Hematopoietic multipotent progenitor cell treated with erythropoietin and hydrocortisone succinate and interleukin-3 and kit ligand, for 17 days (in vitro differentiated cells): ENCODE data around the gene GRID1.
A peak's percentile ranks its signal among the peaks of the same experiment; 100 is the strongest.

Source experiments
- DNase-seq: peaks from one replicate; pipeline ENCODE4 v3.0.0-alpha.2; 2015; ENCODE audit warnings: low spot score

Gene GRID1

DNA sequence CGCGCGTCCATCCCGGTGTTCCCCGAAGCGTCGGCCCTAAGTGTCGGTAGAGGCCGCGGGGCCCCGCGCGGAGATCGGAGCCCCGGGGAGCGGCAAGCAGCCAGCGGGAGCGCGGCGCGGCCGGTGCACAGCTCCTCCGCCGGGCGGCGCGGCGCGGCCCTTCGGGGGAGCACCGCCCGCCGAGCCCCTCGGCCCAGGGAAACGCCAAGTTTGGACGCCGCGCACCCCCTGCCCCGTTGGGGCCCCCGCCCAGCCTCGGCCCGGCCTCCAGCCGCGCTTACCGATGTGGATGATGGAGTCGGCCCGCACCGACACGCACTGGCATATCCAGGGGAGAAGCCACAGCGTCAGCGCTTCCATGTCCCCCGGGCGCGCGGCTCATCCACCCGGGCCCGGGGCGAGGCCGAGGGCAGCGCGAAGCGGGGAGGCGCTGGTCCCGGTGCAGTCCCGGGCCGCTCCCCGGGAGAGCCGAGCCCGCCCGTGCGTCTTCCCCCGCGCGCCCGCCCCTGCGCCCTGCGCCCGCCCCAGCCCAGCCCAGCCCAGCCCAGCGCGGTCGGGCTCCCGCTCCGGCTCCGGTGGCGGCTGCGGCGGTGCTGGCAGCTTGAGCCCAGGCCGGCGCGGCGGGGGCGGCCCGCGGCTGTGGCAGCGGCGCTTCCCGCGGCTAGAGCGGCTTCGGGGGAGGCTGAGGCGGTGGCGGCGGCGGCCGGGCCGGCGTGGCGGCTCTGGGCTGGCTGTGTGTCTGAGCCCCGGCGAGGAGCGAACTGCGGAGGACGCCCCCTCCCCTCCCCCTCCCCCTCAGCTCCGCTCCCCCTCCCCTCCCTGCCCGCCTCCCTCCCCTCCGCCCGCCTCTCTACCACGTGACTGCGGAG lies at the start of gene GRID1:
TSS of gene GRID1 (minus strand) at position 763 of the 869 bp plus-strand sequence.
- DNase-seq, result no peak

DNA sequence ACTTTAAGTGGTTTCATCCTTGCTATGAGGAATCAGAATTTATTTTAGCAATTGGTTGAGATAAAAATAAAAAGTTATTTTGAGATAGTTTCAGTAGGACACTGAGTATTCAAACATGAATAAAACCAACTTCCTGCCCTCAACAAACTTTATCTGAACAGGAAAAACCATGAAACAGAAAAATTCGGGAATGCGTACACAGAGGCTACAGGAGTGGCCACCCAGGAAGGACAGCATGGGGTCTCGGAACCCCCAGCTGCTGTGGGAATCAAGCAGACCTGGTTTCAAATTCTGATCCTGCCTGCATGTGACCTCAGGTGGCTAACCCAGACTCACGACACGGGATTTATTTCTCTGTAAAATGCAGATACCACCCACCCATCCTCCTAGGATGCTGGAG lies 49.0 kb upstream of the GRID1 start:
- DNase-seq, result no peak

DNA sequence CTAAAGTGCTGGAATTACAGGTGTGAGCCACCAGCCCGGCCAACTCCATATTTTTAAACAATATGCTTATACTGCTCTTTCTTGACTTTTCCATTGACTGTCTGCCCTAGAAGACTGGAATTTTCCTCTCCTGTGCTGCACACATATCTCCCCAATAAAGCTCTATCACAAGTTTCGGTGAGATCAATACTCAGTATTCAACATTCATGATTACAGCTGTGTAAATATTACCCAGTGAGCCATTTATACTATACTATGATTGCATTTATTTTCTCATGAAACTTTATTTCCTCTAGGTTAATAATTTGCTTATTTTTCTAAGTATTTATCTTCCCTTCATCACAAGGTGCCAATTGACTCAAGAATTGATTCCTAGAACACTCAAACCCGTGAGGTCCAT lies 48.5 kb upstream of the GRID1 start:
- DNase-seq, result no peak

DNA sequence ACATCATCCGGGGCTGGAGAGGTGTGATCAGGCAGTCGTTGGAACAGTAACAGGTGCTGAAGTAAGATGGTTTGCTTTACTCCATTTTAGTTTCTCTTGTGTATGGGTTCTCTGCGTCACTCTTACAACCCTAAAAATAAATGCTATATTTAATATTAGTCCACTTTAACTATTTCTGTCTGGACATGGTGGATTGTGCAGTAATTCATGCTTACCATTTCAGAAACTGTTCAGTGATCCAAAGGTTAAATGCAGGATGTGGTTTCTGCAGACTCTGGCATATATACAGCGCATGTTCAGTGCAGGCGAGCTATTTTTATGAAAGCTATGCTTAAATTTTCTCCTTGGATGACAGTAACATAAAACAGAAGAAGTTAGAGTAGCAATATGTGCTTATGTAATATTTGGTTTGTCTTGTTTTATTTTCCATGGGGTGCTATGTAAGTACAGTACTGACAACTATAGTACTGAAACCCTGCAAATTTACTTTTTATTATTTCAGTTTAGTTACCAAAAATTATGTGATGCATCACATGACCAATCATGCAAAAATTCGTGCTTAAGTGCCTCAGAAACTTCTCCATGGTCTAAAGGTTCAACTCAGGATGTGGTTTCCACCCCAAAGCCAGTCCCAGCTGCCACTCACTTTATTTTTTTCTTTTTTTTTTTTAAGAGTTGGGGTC lies 46.6 kb upstream of the GRID1 start:
- no peak for DNase-seq

DNA sequence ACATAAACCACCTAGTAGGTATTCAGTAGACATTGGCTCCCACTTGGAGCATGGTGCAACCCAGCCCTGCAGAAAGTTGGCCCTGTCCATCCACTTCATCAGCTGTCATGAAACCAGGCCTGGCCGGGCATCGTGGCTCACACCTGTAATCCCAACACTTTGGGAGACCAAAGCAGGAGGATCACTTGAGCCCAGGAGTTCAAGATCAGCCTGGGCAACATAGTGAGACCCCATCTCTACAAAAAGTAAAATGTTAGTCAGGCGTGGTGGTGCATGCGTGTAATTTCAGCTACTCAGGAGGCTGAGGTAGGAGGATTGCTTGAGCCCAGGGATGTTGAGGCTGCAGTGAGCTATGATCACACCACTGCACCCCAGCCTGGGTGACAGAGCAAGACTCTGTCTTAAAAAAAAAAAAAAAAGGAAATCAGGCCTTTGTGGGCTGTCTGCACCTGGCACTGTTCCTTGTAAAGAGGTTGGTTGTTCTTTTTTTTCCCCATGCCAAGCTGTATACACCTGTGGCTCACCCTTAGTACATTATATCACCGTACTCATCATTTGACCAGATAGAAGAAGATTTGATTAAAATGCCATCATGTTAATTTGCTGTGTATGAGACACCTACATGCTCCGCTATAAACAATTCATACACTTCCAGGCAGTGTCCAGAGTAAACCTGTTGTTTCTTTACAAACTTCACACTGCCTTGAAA lies 45.4 kb upstream of the GRID1 start:
- DNase-seq, result no peak

DNA sequence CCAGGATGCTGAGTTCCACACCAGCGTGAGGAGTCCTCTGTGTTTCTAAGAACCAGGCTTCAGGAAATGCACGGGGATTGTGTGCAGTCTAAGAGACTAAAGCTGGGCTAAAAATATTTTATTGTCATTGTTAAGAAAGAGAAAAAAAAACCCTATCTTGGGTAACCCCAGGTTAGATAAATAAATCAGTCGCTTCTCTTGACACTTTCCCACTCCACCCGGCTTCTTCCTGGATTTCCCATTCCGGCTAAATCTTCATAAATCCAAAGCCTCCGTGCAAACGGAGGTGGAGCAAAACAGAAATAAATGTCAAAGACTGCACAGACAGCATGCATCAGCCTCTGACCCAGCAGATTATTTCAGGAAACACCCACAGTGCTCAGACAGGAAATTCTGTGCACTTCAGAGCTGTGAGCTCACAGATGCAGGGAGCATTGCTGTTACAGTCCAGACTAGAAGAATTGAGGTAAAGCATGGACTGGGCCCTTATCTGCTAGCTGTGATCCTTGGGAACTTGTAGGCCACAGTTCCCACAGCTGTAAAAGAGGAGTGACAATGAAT lies 44.8 kb upstream of the GRID1 start:
- no peak for DNase-seq

DNA sequence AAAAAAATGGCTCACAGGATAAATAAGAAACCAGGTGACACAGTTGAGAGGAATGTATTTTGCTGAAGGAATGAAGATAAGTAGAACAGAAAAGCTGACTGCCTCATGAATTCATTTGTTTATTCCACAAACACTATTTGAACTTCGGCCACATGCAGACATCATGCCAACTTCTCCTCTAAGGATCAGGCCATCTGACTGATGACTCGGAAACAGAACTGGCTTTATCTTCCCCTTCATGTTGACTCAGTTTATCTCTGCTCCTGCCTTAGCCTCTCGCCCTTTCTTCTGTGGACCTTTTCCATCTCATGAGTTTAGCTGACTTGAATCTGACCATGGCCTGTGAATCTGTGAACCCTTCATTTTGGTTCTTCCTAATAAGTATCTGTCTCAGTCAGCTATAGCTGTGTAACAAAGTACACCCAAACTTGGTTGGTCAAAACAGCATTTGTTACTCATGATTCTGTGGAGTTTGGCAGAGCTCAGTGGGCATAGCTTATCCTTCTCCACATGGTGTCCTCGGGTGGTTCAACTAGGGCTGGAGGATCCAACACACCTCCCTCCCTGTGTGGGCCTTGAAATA lies 44.0 kb upstream of the GRID1 start:
- DNase-seq, result no peak

DNA sequence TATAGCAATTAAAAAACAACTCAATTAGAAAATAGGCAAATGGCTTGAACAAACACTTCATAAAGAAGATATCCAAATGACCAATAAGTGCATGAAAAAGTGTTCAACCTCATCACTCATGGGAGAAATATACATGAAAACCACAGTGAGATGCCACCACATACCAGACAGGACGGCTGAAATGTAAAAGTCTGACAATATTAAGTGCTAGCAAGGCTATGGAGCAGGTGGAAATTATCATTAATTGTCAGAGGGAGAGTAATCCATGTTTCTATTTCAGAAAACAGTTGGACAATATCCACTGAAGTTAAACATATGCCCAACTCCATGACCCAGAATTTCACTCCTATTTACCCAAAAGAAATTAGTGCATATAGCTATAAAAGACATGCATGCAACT lies 42.6 kb upstream of the GRID1 start:
- DNase-seq, result no peak

DNA sequence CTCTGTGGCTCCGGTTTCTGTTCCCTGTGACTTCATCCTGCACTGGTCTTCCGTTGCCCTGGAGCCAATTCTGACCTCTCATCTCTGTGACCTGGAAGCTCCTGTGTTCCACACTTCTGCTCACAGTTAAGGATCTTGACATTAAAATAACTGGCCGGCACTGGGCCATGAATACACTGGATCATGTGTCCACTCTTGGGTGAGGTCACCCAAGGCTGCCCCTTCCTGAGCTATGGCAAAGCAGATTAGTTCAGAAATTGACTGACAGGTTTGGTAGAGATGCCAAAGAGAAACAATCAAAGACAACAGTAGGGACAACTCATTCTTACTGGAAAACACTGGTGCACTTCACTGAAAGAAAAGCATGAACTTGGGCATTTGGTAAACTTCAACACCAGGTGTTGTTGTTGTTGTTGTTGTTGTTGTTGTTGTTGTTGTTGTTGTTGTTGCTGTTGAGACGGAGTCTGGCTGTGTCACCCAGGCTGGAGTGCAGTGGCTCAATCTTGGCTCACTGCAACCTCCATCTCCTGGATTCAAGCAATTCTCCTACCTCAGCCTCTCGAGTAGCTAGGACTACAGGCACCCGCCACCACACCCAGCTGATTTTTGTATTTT lies 36.7 kb upstream of the GRID1 start:
- no peak for DNase-seq

DNA sequence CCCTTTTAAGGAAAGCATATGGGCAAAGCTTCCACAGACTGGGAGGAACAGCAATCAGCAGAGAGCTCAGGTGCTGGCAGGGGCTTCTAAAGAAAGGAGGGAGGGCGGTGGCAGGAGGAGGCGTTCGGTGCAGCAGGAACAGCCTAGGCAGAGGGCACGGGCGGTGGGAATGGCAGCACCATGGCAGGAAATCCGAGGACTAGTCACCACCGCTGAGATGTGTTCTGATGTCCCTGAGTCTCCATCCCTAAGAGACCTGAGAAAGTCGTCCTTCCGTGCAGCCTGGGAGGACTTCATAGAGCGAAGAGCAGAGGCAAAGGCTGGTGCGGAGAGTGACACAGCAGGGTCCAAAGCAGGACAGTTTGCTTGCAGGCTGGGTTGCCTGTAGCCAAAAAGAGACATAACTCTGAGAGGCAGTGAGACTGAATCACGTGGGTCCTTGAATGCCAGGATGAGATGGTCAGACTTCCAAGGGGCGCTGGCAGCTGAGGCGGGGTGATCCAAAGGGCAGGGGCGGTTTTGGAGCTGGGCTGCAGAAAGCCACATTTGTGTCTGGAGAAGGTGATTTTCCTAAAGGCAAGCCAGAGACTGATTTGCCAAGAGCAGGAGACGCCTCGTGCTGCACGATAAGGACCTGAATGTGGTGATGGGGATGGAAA lies 35.8 kb upstream of the GRID1 start:
- DNase-seq, result no peak

DNA sequence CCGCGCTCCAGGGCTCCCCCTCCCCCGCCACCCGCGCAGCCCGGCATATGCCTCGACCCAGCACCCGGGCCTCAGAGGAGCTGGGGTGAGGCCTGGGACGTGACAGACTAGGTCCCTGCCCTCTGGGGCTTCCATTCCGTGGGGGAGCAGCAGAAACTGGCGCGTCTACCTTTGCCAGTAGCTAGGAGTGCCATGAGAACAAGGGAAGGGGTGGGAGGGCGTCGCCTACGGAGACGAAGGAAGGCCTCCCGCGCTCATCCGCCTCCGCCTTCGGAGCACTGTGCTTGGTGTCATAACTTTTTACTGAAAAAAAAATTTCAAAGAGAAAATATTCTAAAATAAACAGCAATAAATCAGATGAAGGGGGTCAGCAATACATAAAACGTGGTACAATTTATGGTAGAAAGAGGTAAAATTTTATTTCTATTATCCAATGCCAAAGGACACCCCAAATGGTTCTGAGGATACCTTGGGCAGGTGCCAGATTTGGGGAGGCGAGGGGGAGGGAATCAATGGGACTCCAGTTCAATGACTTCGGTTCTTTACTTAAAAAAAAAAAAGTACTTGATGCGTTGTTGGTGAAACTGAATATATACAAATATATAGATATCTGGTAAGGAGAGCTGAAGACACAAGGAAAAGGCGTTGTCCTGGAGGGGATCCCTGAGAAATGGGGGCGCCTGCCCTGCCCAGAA lies 35.1 kb upstream of the GRID1 start:
- DNase-seq, result no peak

DNA sequence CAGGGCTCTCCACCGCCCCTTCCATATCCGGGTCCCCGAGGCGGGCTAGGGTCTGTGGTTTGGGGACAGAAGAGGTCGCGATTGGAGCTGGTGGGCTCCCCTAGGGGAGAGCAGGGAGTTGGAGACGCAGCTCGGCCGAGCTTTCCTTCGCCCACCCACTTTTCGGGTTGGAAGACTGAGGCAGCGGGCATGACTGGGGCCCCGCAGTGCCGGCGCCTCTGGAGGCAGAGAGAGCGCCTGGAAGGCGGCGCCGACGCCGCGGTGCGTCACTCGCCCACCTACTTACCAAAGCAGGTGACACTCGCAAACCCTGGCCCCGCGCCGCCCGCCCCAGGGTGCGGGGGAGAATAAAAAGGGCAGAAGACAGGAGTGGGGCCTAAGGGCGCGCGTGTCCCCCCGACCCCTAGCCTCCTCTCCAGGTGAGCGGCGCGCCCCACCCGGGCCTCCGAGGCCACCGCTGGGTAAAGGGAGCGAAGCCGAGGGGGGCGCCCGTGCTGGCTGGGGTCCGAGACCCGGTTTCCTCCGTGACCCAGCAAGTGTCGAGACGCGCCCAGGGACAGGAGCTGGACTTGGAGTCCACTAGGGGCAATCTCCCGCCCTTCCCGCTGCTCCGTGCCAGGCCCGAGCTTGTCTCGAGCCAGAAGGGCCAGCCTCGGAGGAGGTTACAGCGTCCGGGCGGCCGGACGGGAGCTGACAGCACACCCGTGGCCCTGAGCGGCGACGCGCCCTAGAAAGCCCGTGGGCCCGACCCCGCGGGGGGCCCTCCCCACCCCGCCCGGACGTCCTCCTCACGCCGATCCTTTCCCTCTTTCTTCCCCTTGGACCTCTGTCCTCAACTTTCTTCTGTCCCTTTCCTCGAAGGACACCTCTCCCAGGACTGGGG lies 34.4 kb upstream of the GRID1 start:
- DNase-seq, result no peak

DNA sequence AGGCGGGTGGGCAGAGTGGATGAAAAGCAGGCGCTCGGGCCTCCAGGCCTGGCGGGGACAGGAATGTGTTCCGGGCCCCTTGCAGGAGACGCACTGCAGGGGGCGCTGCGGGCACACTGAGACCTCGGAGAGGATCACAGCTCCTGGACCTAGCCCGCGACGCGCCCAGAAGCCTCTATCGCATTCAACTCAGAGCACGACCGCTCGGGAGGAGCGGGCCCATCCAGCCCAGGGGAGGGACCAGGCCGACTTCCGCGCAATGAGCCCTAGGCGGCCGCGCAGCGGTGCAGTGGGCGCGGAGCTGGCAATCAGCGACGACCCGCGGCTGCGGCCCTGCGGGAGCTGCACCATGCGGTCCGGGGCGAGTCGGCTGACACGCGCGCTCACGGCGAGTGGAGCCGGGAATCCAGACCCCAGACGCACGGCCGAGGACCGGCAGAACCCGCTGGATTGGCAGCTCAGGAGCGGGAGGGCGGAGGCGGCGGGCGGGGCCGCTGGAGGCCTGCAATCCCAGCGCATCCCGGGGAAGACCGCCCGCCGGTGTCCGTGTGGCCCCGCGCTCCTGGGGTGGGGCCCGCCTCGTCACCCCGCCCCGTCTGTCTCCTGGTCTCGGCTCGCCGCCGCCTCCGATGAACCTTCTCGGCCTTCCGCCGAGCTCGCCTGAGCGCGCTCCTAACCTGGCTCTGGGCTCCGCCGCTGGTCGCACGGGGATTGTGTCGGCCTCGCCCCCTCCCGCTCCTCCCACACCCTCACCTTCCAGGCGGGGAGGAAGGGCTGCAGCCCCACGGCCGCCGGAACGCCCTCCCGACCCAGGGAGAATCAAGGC lies 33.5 kb upstream of the GRID1 start:
- DNase-seq, result peak; percentile 75

DNA sequence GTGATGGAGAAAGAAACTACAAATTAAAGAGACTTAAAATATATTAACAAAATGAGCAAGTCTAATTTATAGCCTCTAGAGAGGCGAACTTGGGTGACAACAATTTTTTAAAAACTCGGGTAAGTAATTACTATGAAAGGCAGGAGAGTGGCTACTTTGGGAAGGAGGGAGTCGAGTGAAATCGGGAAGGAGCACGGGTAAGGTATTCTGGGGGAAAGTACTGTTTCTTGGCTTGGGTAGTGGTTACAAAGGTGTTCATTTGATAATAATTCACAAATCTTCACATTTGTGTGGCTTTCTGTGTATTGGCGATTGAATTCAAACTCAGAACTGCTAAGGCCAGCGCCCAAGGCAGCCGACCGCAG lies 32.9 kb upstream of the GRID1 start:
- DNase-seq, result no peak

DNA sequence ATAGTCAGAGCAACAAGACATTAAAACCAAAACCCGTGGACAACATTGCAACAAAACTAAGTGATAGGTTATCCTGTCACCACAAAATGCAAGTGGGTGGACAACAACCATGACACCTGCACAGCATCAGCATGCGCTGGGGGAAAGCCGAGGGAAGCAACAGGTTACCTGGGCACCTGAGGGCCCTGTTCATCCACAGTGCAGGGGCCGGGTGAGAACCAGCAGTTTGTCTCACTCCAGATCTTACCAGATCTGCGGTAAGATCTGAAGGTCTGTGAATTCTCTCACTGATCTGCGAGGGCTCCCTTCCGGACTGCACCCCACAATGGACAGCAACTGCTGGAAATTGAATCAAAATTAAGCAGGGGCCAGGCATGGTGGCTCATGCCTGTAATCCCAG lies 30.5 kb upstream of the GRID1 start:
- no peak for DNase-seq

DNA sequence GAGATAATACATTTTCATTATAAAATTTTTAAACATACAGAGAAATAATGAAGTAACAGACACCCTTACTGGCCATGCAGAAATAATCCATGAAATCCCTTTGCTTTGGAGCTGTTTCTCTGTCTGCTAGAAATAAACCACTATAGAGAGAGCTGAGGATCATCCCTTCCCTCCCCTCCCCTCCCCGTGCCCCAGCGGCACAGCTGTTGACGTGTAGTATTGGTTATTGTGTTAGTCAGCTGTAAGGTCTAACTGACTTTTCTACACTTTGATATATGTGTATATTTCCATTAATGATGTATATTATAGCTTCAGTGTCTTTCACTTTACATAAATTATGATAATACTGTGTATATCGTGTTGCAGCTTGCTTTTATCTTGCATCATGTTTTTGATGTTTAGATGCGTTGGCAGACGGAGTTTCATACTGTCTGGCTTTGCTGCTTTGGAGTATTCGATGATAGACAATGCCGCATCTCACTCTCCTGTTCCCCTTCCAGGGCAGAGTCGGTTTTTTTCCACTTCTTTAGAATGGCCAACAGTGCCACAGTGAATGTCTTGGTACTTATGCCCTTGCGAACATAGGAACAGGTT lies 27.4 kb upstream of the GRID1 start:
- DNase-seq, result no peak

DNA sequence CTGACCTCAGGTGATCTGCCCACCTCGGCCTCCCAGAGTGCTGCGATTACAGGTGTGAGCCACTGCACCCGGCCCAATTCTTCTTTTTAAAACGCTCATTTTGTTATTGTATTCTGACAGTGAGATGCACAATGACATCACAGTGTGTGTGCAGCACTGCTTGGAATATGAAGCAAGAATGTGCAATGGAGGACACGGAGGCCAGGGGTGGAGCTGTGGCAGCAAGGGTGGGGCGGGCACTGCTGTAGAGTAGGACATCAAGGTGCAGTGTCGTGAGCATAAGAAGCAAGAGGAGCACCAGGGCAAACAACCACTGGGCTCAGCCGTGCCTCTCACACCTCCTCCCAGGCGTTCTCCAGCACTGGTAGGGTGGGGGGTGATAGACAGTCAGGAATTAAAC lies 26.8 kb upstream of the GRID1 start:
- DNase-seq, result no peak

DNA sequence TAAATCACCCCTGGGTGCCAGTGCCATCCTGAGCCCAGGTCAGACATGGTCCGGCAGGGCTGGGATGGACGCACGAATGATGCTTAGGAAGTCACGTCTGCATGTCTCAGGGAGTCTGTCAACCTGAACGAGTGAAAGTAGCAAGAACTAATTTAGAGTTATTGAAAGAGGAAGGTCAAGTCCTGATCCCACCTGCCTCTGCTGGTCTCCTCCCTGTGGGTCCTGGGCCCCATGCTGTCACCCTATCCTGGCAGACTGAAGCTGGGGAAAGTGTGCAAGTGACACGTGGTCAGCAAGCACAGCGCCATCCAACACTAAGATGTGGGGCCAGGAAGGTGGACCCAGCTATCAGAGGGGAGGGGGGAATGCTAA lies 26.1 kb upstream of the GRID1 start:
- no peak for DNase-seq
